GM12878 (cell line): Measurements from ENCODE around the gene AKR1A1. TPM values are rescaled to one million over a fixed set of nuclear protein-coding genes. Genes with fewer than 3 reads are reported as not detected.

Source experiments
- ATAC-seq: fragments of 200-7000 bp; cut with Tn5 transposase; 3 replicates; pipeline ENCODE4 v1.9.1; 2020; ENCODE audit warnings: mild to moderate bottlenecking, moderate library complexity
- BruUV-seq: library from RNA; stranded (reverse); fragments of 400-500 nt; replicated peaks from 2 replicates; lab custom pipeline; 2021; lab: Mats Ljungman, UMichigan
- CTCF ChIA-PET: fragments of 300-600 bp; sonication (Branson Sonifier 250); formaldehyde crosslinking; extraction: SDS; loops from one replicate; lab custom pipeline; 2021; ENCODE audit warnings: inconsistent platforms; lab: Yijun Ruan, JAX
- POLR2A ChIA-PET: fragments of 350-600 bp; formaldehyde crosslinking; extraction: SDS; loops from one replicate; lab custom pipeline; 2021; ENCODE audit warnings: inconsistent platforms; lab: Charles Lee
- RAD21 ChIA-PET: fragments of 300-600 bp; sonication (Branson Sonifier 250); formaldehyde crosslinking; loops from one replicate; lab custom pipeline; 2023; ENCODE audit warnings: antibody characterized with exemption; ENCODE audit not compliant: unreplicated experiment; lab: Charles Lee
- SMC1A ChIA-PET: fragments of 300-600 bp; sonication (Branson Sonifier 250); formaldehyde crosslinking; loops from one replicate; lab custom pipeline; 2023; ENCODE audit not compliant: unreplicated experiment, uncharacterized antibody; lab: Charles Lee
- DNase-seq: peaks from one replicate; pipeline ENCODE4 v3.0.0-alpha.2; 2011; ENCODE audit warnings: low read depth, low spot score
- FAIRE-seq: peaks from 3 replicates; lab custom pipeline; 2011; peaks lifted over from hg19 to GRCh38; lab: Jason Lieb, UNC
- H2AFZ ChIP-seq: 2 replicates; pipeline ENCODE4 v1.6.0; 2011; ENCODE audit warnings: low read depth, low read length, control low read depth; ENCODE audit not compliant: control insufficient read depth
- H3K27ac ChIP-seq: 2 replicates; pipeline ENCODE4 v1.5.1; 2011; ENCODE audit warnings: control low read depth; ENCODE audit not compliant: control insufficient read depth, insufficient read depth
- H3K27me3 ChIP-seq, 2 experiments: replicated peaks in 1 of 2; 2 replicates each; pipeline versions ENCODE4 v1.6.0 to v1.6.1; 2011; ENCODE audit warnings: low read length in 1 of 2; ENCODE audit not compliant: control insufficient read depth in 2 of 2, insufficient read depth in 2 of 2
- H3K36me3 ChIP-seq, 2 experiments: 2 replicates each; pipeline ENCODE4 v1.5.1; 2011; ENCODE audit warnings: low read length in 1 of 2; ENCODE audit not compliant: control insufficient read depth in 2 of 2, insufficient read depth in 2 of 2
- H3K4me1 ChIP-seq: 2 replicates; pipeline ENCODE4 v1.6.1; 2011; ENCODE audit warnings: mild to moderate bottlenecking, low read length, moderate library complexity, mixed read lengths; ENCODE audit not compliant: control insufficient read depth, insufficient read depth
- H3K4me2 ChIP-seq: 2 replicates; pipeline ENCODE4 v1.6.0; 2011; ENCODE audit warnings: control low read depth; ENCODE audit not compliant: control insufficient read depth, insufficient read depth
- H3K4me3 ChIP-seq: fragments of 200-600 bp; sonication (generic); 2 replicates; pipeline ENCODE4 v1.5.1; 2016
- H3K79me2 ChIP-seq: 2 replicates; pipeline ENCODE4 v1.6.0; 2011; ENCODE audit warnings: low read length; ENCODE audit not compliant: control insufficient read depth, insufficient read depth
- H3K9ac ChIP-seq: 2 replicates; pipeline ENCODE4 v1.8.0; 2011; ENCODE audit warnings: low read length, control low read depth, mixed read lengths; ENCODE audit not compliant: control insufficient read depth, insufficient read depth
- H3K9me3 ChIP-seq: replicated peaks from 3 replicates; pipeline ENCODE4 v1.5.1; 2011; ENCODE audit warnings: mild to moderate bottlenecking, low read length; ENCODE audit not compliant: control insufficient read depth, insufficient read depth
- H4K20me1 ChIP-seq: 2 replicates; pipeline ENCODE4 v1.6.0; 2011; ENCODE audit not compliant: control insufficient read depth, insufficient read depth
- ETV6 ChIP-seq, 2 experiments: fragments of 450-650 bp in 1 of 2; IDR thresholded peaks in 1 of 2; conservative IDR thresholded peaks in 1 of 2; 2 replicates each; pipeline ENCODE4 v1.6.1; 2014; ENCODE audit warnings: antibody characterized with exemption in 1 of 2, borderline replicate concordance in 1 of 2, low read depth in 1 of 2, mild to moderate bottlenecking in 1 of 2, moderate library complexity in 1 of 2
- HDGF ChIP-seq: fragments of 450-650 bp; IDR thresholded peaks from 2 replicates; pipeline ENCODE4 v1.6.1; 2016; ENCODE audit warnings: antibody characterized with exemption
- JUNB ChIP-seq: IDR thresholded peaks from 2 replicates; pipeline ENCODE4 v1.6.1; 2016; ENCODE audit warnings: antibody characterized with exemption, mild to moderate bottlenecking
- KDM1A ChIP-seq: fragments of 200-600 bp; sonication (generic); IDR thresholded peaks from 2 replicates; pipeline ENCODE4 v1.6.1; 2016; ENCODE audit warnings: borderline replicate concordance
- LARP7 ChIP-seq: fragments of 450-650 bp; IDR thresholded peaks from 2 replicates; pipeline ENCODE4 v1.6.1; 2017; ENCODE audit warnings: mild to moderate bottlenecking
- MEF2A ChIP-seq: IDR thresholded peaks from 2 replicates; pipeline ENCODE4 v1.6.1; 2011; ENCODE audit warnings: low read depth, mild to moderate bottlenecking, low read length, moderate library complexity; ENCODE audit not compliant: insufficient read depth
- MEF2B ChIP-seq: fragments of 450-650 bp; IDR thresholded peaks from 2 replicates; pipeline ENCODE4 v1.6.1; 2018; ENCODE audit warnings: mild to moderate bottlenecking, moderate library complexity; ENCODE audit not compliant: partially characterized antibody, poor library complexity, severe bottlenecking
- POU2F2 ChIP-seq: IDR thresholded peaks from 3 replicates; pipeline ENCODE4 v1.6.1; 2011; ENCODE audit warnings: low read depth, mild to moderate bottlenecking, low read length, borderline replicate concordance
- RUNX3 ChIP-seq: IDR thresholded peaks from 2 replicates; pipeline ENCODE4 v1.6.1; 2012; ENCODE audit warnings: low read length, inconsistent platforms
- SIX5 ChIP-seq: IDR thresholded peaks from 2 replicates; pipeline ENCODE4 v1.6.1; 2011; ENCODE audit warnings: mild to moderate bottlenecking, low read depth, low read length, moderate library complexity; ENCODE audit not compliant: severe bottlenecking
- SMC3 ChIP-seq: IDR thresholded peaks from 2 replicates; pipeline ENCODE4 v1.6.1; 2011; ENCODE audit warnings: low read length, improper control_type of control experiment, borderline replicate concordance
- TAF1 ChIP-seq: IDR thresholded peaks from 2 replicates; pipeline ENCODE4 v1.6.1; 2011; ENCODE audit warnings: mild to moderate bottlenecking, low read depth, low read length, borderline replicate concordance
- WGBS: methylation state at CpG from one replicate; pipeline ENCODE4 v1.1.6; 2016; ENCODE audit warnings: low lambda C conversion rate; ENCODE audit not compliant: insufficient replicate concordance, insufficient coverage; ENCODE audit errors: missing lambda C conversion rate; 5-methylcytosine and 5-hydroxymethylcytosine counted together
- in situ Hi-C: fragments of 300-500 bp; cut with MboI; formaldehyde crosslinking; loops from 9 replicates; pipeline ENCODE4 v1.14.3; 2018; ENCODE audit warnings: mixed read lengths
- intact Hi-C: fragments of 100-400 bp; cut with micrococcal nuclease; formaldehyde crosslinking; loops from one replicate; pipeline ENCODE4 v1.14.2; 2022; ENCODE audit not compliant: unreplicated experiment
- polyA plus RNA-seq, 11 experiments: library from polyadenylated mRNA; depleted of rRNA in 4 of 11; unstranded in 6 of 11; stranded (reverse) in 5 of 11; fragments of >200 nt; fragmentation: Nextera tagmentation in 4 of 11; fragmentation: Illumina TruSeq in 1 of 11; extraction: Ambion mirVana in 4 of 11; extraction: Trizol in 1 of 11; gene quantifications; 1 replicate in 1 of 11; 2 replicates in 10 of 11; pipeline versions ENCODE4 v1.2.1 to v1.2.3, GENCODE V29; 2011 to 2016; ENCODE audit warnings: inconsistent platforms in 2 of 11, missing spikeins in 2 of 11, low read depth in 1 of 11
- total RNA-seq, 4 experiments: library from RNA; depleted of rRNA in 3 of 4; stranded (reverse); fragments of >200 nt in 3 of 4; fragmentation: Illumina TruSeq in 1 of 4; extraction: Trizol in 1 of 4; gene quantifications; 2 replicates each; pipeline versions ENCODE4 v1.2.1 to v1.2.3, GENCODE V29; 2013 to 2021
- TF ChIP-seq, protein P1 (sequence below): IDR thresholded peaks from 2 replicates; pipeline ENCODE4 v1.6.1; 2011; ENCODE audit warnings: borderline replicate concordance, low read depth, mild to moderate bottlenecking, moderate library complexity, low read length; ENCODE audit not compliant: insufficient read depth, poor library complexity, severe bottlenecking
- TF ChIP-seq, protein P2 (sequence below): fragments of 450-650 bp; conservative IDR thresholded peaks from 2 replicates; pipeline ENCODE4 v1.6.1; 2017; ENCODE audit warnings: mild to moderate bottlenecking, moderate library complexity
- TF ChIP-seq, protein P3 (sequence below): IDR thresholded peaks from 2 replicates; pipeline ENCODE4 v1.6.1; 2012; ENCODE audit warnings: mild to moderate bottlenecking, low read depth, low read length

Gene AKR1A1
- total and polyA plus RNA-seq, 10 of the 15 experiments (the other 5 are each of a cell fraction or from before 2014, with no cell fraction given) = 187 to 335 (median 241) TPM

DNA sequence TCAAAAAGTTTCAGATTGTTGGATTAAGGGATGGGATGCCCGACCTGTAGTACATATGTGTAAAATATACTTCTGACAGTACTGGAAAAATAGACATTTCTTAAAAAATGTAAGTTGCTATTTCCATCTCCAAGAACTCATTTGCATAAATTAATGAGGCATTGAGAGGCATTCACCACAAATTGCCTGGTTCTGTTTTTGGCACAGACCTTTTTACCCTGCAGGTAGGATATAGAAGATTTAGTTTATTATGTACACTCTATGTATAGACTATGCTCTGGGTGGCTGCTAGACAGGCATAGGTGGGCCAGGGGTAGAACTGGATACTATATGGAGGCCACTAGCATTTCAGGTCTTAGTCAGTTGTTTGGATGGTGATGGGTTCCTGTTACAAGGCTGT, 65.3 kb downstream of the AKR1A1 start:
- Histone ChIP-seq H3K9ac (no peak overlapping the region), H3K36me3 (peaks cover 14 to 52% of the 10 kb centered on the region in 2 experiments), H3K4me2 (peak overlapping the region; percentile 19; the same call in 1 of the 2 replicates), H3K27ac (no peak overlapping the region), H2AFZ (no peak overlapping the region), H3K4me1 (peaks cover 5% of the 10 kb centered on the region), H3K9me3 (no peaks in the 10 kb centered on the region), H3K27me3 (no peaks in the 10 kb centered on the region), H3K79me2 (no peaks in the 10 kb centered on the region), H4K20me1 (no peaks in the 10 kb centered on the region; the same call in none of the 2 replicates), H3K4me3 (no peak overlapping the region)
- ChIA-PET CTCF (interaction anchor here (0.6 kb wide), 1 partner anchor 217 kb away, joined by 3 read pairs; no protein-coding TSS in a partner anchor), SMC1A (no interaction called here), POLR2A (no interaction called here), RAD21 (no interaction called here)
- no TSS peak for BruUV-seq
- no peak for FAIRE-seq
- intact Hi-C loops (no loop called here), in situ Hi-C loops (no loop called here)
- 0% methylated on average over 1 of the region's 1 CpG for WGBS
- peak; percentile 18 for ATAC-seq
- no peak for DNase-seq
- TF ChIP-seq RUNX3 = peak; percentile 48; the same call in 1 of the 2 replicates
- TF ChIP-seq LARP7 = no peak
- TF ChIP-seq POU2F2 = 0 out of 3 replicates have a peak, but pooled peaks have one; percentile 15
- no peak for TF ChIP-seq HDGF
- no peak for TF ChIP-seq KDM1A
- no peak for TF ChIP-seq JUNB
- TF ChIP-seq ETV6 (conservative IDR thresholded peaks at IDR 0.05 in 1 of 2, IDR thresholded peaks at IDR 0.05 in 1 of 2; ENCODE audit: borderline replicate concordance in 1 of 2, low read depth in 1 of 2) = no peak
- TF ChIP-seq MEF2B = peak; percentile 39
- TF ChIP-seq, protein P1, sequence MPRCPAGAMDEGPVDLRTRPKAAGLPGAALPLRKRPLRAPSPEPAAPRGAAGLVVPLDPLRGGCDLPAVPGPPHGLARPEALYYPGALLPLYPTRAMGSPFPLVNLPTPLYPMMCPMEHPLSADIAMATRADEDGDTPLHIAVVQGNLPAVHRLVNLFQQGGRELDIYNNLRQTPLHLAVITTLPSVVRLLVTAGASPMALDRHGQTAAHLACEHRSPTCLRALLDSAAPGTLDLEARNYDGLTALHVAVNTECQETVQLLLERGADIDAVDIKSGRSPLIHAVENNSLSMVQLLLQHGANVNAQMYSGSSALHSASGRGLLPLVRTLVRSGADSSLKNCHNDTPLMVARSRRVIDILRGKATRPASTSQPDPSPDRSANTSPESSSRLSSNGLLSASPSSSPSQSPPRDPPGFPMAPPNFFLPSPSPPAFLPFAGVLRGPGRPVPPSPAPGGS = no peak
- TF ChIP-seq, protein P2, sequence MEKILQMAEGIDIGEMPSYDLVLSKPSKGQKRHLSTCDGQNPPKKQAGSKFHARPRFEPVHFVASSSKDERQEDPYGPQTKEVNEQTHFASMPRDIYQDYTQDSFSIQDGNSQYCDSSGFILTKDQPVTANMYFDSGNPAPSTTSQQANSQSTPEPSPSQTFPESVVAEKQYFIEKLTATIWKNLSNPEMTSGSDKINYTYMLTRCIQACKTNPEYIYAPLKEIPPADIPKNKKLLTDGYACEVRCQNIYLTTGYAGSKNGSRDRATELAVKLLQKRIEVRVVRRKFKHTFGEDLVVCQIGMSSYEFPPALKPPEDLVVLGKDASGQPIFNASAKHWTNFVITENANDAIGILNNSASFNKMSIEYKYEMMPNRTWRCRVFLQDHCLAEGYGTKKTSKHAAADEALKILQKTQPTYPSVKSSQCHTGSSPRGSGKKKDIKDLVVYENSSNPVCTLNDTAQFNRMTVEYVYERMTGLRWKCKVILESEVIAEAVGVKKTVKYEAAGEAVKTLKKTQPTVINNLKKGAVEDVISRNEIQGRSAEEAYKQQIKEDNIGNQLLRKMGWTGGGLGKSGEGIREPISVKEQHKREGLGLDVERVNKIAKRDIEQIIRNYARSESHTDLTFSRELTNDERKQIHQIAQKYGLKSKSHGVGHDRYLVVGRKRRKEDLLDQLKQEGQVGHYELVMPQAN = no peak
- 0 out of 2 replicates have a peak, but pooled peaks have one; percentile 30 for TF ChIP-seq MEF2A
- no peak for TF ChIP-seq SMC3
- TF ChIP-seq, protein P3, sequence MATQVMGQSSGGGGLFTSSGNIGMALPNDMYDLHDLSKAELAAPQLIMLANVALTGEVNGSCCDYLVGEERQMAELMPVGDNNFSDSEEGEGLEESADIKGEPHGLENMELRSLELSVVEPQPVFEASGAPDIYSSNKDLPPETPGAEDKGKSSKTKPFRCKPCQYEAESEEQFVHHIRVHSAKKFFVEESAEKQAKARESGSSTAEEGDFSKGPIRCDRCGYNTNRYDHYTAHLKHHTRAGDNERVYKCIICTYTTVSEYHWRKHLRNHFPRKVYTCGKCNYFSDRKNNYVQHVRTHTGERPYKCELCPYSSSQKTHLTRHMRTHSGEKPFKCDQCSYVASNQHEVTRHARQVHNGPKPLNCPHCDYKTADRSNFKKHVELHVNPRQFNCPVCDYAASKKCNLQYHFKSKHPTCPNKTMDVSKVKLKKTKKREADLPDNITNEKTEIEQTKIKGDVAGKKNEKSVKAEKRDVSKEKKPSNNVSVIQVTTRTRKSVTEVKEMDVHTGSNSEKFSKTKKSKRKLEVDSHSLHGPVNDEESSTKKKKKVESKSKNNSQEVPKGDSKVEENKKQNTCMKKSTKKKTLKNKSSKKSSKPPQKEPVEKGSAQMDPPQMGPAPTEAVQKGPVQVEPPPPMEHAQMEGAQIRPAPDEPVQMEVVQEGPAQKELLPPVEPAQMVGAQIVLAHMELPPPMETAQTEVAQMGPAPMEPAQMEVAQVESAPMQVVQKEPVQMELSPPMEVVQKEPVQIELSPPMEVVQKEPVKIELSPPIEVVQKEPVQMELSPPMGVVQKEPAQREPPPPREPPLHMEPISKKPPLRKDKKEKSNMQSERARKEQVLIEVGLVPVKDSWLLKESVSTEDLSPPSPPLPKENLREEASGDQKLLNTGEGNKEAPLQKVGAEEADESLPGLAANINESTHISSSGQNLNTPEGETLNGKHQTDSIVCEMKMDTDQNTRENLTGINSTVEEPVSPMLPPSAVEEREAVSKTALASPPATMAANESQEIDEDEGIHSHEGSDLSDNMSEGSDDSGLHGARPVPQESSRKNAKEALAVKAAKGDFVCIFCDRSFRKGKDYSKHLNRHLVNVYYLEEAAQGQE = no peak
- TF ChIP-seq TAF1 = no peak
- TF ChIP-seq SIX5 = no peak
